Ureter (tissue), 1 donor: Measurements from ENCODE around the gene TRPM4. TPM values are rescaled to one million over a fixed set of nuclear protein-coding genes. Genes with fewer than 3 reads are reported as not detected.
A peak's percentile ranks its signal among the peaks of the same experiment; 100 is the strongest.
"Not testable (repeated sequence)": the region's sequence is repeated elsewhere in the genome, so short reads cannot be mapped to it uniquely, and the experiment has no call there.

Source experiments
- DNase-seq: peaks from one replicate; pipeline ENCODE4 v3.0.0-alpha.2; 2020; ENCODE audit warnings: low spot score
- total RNA-seq: library from RNA; stranded (reverse); gene quantifications from one replicate; pipeline ENCODE4 v1.2.4, GENCODE V29; 2023
- donor health status: DM: yes; HTN: yes; CAD: no.

Gene TRPM4
- total RNA-seq, 1 donor from 2014 or later: 110 TPM

DNA sequence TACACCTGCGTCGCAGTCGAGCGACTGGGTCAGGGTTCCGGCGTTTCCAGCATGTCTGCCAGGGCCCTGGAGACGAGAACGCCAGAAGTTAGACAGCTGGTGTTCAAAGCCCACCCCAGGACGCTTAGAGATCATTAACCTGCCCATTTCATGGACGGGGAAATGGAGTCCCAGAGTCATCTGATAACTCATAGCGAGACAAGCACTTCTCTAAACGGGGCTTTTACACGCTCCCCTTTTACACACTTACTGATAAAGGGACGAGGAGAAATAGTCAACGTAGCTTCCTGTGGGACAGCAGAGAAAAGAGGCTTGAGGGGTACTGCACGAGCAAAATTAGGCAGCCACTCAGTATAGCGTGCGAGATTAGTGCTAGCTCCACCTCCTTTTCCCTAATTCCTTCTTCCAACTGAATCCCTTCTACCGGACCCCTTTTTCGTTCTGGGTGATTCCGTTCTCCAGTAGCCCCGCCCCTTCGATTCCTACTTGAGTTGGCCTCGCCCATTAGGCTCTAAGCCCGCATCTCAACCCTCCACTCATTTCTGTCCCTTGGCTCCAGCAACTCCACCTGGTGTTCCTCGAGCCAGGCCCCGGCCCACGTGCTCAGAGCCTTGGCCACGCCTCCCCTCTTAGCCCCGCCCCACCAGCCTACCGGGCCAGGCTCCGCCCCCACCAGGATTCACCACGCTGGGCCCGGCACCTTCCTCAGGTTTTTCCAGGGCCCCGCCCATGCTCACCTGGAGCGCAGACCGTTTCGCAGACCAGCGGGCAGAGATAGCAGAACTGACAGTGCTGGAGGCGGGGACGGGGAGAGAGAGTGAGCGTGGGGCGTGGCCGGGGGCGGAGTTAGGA, 6.1 kb upstream of the TRPM4 start:
- DNase-seq: peak; percentile 88

DNA sequence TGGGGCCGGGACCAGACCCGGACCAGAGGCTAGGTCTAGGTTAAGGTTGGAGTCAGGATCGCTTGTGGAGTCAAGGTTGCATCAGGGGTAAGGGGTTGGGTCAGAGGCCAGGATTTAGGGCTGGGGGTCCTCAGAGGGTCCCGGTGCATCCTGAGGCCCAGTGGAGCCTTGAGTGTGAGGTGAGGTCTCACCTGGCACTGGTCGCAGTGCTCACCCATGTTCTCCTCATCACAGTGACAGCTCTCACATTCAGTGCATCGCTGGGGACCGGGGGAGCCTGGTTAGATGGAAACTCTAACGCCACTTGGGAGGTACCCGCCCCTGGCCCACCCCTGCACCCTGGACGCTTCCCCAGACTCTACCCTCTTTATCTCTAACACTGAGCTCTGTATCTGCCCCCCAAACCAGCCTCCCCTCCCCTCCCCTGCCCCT, 5.5 kb upstream of the TRPM4 start:
- DNase-seq: no peak

DNA sequence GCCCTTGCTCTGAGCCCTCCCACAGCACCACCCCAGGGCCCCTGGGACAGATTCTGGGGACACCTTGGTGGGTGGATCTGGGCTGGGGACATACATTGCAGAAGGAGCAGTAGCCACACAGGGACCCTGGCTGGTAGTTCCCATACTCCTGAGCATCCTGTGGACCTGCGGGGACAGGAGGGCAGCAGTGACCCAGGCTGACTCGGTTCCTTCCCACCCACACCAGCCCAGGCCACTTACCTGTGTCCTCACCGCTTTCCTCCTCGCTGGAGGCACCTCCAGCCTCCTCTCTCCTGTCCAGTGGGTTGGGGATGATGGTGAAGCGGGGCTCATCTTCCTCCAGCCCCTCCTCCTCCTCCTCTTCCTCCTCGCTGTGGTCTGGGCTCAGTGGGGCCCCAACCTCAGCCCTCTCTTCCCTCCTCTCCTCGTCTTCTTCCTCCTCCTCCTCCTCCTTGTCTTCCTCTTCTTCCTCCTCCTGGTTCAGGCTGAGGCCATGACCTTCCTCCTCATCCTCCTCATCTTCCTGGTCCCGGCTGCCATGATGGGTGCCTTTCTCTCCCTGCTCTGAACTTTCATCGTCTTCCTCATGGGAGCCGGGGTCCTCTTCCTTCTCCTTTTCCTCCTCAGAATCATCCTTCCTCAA, 4.3 kb upstream of the TRPM4 start:
- DNase-seq: no peak

DNA sequence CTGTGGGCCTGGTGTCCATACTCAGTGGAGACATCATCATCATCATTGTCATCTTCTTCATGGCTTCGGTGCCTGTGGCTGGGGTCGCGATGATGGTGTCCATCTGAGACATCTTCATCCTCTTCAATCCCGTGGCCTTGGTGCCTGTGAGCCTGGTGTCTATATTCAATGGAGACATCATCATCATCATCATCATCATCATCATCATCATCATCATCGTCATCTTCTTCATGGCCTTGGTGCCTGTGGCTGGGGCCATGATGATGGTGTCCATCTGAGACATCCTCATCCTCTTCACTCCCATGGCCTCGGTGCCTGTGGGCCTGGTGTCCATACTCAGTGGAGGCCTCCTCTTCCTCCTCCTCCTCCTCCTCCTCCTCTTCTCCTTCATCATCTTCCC, 3.3 kb upstream of the TRPM4 start:
- DNase-seq: no peak

DNA sequence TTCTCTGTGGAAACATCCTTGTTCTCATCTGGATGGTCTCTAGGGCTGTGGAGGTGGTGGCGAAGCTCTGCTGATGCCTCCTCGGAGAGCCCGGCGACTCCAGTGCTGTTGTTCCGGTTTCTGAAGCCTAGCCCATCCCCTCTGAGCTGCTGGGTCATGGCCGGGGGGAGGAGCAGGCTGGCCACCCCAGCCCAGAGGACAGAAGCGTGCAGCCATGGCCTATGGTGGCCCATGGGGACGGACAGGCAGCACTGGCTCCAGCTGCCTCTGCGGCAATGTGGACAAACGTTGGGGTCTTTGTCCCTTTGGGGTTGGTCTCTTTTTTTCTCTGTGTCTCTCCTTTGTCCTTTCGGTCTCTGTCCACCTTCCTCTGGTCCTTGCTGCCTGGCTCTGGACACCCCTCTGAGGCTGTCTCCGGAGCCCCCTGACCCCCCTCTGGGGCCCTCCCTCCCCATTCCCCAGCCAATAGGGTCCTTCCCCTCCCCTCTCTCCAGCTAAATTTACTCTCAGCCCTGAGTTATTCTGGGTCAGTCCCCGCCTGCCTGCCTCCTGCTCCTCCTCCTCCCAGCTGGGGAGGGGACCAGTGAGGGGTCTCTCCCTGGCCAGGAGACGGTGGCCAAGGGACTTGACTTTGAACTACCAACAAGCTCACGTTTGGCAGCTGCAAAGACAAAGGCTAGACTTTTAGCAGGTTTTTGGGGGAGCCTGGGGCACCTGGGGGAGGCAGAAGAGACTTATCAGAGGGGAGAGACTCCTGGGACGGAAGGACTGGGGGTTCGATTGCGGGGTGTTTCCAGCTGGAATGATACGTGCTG, 2.4 kb upstream of the TRPM4 start, which contains the start of gene HRC:
Gene HRC (minus strand): TSS at position 392 of the 815 bp plus-strand sequence. CDS start 159 bp downstream, at position 233.
- no peak for DNase-seq

DNA sequence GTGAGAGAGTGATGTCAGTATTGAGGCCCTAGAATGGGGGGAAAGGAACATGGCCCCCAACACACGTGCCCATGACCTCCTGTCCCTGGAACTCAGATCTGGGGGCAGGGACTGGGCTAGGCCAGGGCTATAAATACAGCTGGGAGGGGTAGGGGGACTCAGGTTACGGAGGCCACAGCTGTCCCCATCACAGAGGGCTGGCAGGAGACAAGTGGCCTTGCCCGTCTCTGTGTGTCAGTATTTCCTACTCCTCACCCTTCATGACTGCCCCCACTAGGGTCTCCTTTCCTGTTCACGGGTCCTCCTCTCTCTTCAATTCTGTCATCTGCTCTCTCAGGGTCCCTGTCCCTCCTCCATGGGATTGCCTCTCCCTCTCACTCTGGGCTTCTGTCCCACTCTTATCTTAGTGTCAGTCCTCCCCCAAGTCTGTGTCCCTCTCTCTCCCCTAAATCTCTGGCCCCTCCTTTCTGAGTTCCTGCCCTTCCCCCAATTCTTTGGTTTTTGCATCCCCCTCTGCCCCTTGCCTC, 1.7 kb upstream of the TRPM4 start:
- DNase-seq: no peak

DNA sequence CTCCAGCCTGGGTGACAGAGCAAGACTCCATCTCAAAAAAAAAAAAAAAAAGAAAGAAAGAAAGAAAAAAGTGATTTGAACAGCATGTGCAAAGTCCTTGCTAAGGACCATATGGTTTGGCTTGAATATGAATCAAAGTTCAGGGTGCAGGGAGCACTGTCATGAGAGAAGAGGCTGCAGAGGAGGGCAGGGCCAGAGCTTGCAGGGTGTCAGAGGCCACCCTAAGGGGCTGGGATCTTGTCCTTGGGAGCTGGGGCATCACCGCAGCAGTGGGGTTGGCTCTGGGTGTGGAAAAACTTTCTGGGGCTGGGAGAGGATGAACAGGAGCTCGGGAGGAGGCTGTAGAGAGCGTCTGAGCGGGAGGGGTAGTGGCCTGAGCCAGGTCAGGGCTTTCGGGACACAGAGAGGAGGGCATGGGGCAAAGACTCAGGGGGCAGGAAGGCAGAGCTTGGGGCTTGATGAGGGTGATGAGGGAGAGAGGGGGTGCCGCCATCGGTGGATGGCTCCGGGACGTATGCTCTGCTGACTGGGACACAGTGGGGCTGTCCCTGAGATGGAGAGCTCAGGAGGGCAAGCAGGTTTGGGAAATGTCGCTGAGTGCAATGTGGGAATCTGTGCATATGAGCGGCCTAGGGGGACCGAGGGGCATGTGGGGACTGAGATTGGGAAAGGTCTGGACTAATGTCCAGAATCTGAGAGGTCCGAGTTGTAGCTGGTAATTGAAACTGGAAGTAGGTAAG, 3.0 kb downstream of the TRPM4 start:
- no peak for DNase-seq

DNA sequence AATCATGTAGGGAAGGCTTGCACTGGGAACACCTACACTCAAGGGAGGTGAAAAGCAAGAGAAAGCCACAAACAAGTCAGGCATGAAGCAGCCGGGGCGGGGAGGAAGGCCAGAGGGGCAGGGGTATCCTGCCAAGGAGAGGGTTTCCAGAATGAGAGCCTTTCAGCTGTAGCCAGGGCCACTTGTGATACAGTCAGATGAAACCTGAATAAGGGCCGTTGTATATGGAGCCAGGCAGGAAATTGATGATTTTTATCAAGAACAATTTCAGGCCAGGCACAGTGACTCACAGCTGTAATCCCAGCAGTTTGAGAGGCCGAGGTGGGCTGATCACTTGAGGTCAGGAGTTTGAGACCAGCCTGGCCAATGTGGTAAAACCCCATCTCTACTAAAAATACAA, 4.4 kb downstream of the TRPM4 start:
- DNase-seq: no peak

DNA sequence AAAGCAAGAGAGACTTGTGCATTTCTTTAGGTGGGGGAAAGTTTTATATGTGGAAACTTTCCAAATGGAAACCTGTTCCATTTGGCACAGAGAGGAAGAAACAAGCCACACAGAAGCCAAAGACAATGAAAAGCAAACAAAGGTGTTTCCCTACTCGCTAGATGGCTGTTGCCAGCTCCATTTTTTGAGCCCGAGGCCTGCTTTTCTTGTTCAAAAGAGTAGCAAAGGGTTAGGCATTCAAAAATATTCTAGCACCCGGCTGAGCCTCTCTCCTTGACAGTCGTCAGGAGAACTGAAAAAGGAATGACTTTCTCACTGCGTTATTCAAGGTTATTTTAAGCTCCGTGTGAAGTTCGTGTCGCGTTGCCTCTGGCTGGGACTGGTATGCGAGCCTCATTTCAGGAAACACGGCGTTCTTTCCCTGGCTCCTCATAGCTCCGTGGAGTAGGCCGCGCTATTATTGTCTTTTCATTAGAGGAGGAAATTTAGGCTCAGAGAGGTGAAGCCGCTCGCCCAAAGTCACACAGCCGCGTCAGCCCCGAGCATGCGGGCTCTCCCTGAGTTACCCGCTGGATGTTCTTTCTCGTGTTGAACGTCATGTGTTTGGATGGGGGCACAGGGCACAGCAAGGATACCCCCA, 7.6 kb downstream of the TRPM4 start:
- DNase-seq: no peak

DNA sequence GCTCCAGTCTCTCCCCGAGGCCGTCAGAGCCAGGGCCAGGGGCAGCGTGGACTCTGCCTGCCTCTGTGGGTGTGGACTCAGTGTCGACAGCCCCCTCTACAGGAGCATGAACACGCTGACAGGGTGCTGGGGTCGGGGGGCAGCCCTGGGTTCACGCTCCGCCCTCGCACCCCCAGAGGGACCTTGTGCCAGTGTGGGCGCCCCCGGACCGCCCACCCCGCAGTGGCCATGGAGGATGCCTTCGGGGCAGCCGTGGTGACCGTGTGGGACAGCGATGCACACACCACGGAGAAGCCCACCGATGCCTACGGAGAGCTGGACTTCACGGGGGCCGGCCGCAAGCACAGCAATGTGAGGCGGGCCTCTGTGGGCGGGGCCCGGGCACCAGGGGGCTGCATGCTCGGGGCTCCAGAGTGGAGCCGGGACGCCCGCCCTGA, 8.3 kb downstream of the TRPM4 start:
- no peak for DNase-seq

DNA sequence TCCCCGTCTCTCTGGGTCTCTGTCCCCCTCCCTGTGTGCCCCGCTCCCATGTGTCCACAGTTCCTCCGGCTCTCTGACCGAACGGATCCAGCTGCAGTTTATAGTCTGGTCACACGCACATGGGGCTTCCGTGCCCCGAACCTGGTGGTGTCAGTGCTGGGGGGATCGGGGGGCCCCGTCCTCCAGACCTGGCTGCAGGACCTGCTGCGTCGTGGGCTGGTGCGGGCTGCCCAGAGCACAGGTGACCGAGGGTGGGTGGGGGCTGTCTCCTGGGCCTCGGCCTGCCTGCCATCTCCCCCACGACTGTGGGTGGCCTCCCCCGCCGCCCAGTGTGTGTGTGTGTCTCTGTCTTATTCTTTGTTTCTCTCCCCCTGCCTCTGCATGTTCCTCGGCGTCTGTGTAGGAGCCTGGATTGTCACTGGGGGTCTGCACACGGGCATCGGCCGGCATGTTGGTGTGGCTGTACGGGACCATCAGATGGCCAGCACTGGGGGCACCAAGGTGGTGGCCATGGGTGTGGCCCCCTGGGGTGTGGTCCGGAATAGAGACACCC, 10.3 kb downstream of the TRPM4 start:
- DNase-seq: no peak

DNA sequence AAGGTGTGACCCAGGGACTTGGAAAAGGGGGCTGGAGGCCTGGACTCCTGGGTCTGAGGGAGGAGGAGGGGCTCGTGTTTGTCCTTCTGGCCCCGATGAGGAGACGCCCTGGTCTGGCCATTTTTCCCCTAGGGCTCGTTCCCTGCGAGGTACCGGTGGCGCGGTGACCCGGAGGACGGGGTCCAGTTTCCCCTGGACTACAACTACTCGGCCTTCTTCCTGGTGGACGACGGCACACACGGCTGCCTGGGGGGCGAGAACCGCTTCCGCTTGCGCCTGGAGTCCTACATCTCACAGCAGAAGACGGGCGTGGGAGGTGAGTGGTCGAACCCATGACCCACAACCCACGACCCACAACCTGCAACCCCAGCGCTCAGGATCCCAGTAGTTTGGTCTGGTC, 10.8 kb downstream of the TRPM4 start:
- DNase-seq: no peak

DNA sequence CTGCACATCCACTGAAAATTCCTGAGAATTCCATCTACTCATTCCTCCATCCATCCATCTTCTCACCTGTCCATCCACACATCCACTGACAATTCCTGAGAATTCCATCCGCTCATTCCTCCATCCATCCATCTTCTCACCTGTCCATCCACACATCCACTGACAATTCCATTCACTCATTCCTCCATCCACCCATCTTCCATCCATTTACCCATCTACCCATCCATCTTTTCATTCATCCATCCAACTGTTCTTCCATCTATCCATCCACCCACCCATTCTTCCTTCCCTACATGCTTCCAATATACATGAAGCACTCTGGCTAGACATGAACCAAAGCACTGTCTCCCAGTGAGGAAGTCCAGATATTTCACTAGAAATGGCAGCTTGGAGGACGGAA, 15.6 kb downstream of the TRPM4 start:
- DNase-seq: no peak

DNA sequence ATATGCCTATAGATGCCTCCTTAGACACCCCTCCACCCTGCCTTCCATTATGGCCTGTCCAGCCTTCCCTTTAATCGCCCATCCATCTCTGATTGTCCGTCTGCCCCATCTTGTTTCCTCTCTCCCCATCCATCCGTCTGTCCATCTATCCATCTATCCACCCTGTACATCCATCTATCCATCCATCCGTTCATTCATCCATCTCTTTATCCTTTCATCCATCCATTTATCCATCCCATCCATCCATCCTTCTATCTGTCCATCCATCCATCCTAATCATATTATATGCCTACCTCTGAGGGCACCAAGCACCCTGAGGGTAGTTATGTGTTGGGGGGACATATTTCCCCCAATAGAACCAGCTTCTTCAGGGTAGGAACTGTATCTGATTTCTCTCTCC, 23.1 kb downstream of the TRPM4 start:
- no peak for DNase-seq

DNA sequence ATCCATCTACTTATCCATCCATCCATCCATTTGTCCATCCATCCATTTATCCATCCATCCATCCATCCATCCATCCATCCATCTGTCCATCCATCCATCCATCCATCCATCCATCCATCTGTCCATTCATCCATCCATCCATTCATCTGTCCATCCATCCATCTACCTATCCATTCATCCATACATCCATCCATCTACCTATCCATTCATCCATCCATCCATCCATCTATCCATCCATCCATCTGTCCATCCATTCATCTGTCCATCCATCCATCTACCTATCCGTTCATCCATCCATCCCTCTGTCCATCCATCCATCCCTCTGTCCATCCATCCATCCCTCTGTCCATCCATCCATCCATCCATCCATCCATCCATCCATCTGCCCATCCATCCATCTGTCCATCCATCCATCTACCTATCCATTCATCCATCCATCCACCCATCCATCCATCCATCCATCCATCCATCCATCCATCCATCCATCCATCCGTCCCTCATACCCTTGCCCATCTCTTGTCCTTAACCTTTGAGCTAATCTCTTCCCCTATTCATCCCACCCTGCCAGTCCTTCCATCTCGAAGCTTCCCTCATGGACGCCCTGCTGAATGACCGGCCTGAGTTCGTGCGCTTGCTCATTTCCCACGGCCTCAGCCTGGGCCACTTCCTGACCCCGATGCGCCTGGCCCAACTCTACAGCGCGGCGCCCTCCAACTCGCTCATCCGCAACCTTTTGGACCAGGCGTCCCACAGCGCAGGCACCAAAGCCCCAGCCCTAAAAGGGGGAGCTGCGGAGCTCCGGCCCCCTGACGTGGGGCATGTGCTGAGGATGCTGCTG, 24.6 kb downstream of the TRPM4 start:
- not testable (repeated sequence) for DNase-seq

DNA sequence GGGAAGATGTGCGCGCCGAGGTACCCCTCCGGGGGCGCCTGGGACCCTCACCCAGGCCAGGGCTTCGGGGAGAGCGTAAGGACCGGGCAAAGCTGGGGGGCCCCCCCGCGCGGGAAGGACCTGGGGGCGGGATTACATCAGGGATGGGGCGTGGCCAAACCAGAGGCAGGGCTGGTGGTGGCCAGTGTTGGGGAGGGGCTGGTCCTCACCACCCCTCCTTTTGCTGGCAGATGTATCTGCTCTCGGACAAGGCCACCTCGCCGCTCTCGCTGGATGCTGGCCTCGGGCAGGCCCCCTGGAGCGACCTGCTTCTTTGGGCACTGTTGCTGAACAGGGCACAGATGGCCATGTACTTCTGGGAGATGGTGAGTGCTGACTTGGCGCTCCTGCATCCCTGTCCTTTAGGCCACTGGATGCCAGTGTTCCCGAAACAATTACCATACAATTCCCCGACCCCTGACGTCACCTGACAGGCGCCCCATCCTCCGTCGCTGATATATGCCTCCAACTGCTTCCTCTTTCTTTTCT, 25.3 kb downstream of the TRPM4 start:
- DNase-seq: no peak

DNA sequence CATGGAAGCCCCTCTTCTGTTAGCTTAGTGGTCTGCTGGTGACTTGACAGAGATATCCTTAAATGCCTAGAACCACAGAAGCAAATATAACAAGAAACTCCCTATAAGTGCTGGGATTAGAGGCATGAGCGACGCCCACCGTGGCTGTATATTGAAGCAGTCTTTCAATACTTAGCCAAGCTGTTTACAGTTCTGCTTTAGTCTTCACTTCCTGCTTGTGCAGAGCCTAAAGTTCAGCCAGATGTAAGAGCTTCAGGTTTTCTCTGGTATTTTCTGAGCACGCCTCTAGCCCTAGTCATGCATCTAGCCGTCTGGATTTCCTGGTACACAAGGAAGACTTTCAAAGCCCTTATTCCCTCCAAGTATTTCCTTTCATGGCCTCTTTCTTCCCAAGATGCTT, 28.5 kb downstream of the TRPM4 start:
- DNase-seq: no peak

DNA sequence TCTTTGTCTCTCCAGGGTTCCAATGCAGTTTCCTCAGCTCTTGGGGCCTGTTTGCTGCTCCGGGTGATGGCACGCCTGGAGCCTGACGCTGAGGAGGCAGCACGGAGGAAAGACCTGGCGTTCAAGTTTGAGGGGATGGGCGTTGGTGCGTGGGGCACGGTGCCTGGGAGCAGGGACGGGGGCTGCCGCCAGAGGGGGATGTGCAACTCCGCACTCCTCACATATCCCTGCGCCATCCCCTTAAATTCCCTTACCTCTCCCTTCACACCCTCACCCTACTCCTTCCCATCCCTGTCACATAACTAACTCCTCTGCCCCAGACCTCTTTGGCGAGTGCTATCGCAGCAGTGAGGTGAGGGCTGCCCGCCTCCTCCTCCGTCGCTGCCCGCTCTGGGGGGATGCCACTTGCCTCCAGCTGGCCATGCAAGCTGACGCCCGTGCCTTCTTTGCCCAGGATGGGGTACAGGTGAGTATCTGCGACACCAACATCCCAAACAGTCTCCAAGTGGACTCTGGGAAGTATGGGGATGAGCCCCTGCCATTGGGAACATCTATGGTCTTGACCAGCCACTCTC, 31.1 kb downstream of the TRPM4 start:
- DNase-seq: no peak

DNA sequence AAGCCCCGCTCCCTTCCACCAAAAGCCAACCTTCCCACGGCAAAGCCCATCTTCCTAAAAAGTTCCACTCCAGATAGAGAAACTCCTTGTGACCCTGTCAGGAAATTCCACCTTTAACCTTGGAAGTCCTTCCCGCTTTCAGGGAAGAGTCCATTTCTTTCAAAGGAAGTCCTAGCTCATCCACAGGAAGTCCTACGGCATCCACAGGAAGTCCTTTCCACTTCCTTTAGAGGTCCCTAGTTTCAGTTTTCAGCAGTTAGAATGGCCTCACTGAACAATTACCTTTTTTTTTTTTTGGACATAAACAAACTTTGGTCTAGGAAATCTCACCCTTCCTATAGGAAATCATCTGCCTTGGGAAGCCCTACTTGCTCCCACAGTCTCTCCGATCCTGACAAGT, 31.7 kb downstream of the TRPM4 start:
- DNase-seq: no peak
